Left forelimb (tissue), 1 donor: Measurements from ENCODE around the gene GOLT1A.

Source experiments
- DNase-seq: peaks from one replicate; pipeline ENCODE4 v3.0.0-alpha.2; 2018; ENCODE audit warnings: low spot score

GOLT1A gene

GRCh38 chr1:204155881-204156280 is 57.9 kb downstream of the GOLT1A start:
- DNase-seq: no peak

DNA sequence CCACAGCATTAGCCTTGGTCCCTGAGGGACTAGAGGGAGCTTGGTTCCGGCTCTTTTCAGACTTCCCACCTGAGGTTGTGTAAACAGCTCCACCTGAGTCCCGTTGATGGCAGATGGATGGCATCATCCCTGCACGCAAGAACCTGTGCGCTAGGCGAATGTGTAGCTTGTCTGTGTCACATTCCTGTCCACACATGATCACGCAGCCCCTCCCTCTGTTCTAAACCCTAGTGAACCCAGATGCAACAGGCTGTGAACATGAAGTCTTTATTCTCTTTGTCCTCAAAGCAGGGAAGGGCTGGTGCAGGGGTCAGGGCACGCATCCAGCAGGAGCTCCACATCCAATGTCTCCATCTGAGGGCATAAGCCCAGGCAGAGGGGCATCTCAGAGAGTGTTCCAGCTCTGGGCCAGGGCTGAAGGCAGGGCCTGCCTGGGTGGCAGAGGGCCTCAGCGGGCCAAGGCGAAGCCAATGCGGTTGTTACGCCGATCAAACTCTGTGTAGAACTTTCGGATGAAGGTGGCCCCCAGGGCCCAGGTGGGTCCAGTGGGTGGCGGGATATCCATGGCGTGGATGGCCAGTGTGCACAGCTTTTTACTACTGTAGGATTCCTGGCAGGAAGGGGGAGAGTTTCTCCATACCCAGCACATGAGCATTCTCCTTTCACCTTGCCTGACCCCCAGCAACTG is 59.1 kb downstream of the GOLT1A start:
- DNase-seq: no peak

GRCh38 chr1:204153667-204154066 is 60.1 kb downstream of the GOLT1A start:
- no peak for DNase-seq

DNA sequence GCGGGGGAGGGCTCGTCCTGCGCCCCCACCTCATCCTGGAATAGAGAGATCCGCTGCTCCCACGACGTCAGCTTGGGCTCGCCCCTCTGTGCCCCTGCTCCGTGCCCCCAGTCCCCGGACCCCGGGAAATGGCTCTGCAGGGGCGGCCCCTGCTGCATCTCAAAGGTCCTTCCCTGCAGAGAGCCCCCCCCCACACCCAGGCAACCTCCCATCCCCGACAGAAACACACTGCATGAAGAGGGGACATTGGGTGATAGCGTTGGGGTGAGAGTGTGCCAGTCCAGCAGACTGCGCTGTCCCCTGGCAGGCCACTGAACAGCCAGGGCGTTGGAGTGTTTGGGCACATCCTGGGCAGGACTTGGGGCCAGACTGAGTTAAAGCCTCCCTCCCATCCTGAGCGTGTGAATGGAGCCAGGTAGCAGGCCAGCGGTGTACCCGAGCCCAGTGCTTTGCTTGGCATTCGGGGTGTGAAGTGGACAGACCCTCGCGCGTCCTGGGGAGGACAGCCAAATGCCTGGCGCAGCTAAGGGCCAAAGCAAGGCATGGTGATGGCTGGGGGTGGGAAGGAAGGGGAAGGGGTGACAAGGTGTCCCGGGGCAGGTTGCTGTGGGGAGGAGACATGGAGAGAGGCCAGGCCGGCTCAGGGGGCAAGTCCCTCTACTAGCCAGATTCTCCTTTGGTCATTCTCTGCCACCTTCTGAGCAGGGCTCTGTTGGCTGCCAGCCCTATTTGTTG is 61.3 kb downstream of the GOLT1A start:
- DNase-seq: no peak

- DNase-seq: no peak
Measured at GRCh38 chr1:204151552-204152309, 62.1 kb downstream of the GOLT1A start, which contains the start of gene ETNK2. TSS of gene ETNK2 (minus strand) at chr1:204152044. CDS start at chr1:204151852, 192 bp downstream.

- DNase-seq: no peak
Measured at GRCh38 chr1:204150702-204151551, 62.9 kb downstream of the GOLT1A start.

DNA sequence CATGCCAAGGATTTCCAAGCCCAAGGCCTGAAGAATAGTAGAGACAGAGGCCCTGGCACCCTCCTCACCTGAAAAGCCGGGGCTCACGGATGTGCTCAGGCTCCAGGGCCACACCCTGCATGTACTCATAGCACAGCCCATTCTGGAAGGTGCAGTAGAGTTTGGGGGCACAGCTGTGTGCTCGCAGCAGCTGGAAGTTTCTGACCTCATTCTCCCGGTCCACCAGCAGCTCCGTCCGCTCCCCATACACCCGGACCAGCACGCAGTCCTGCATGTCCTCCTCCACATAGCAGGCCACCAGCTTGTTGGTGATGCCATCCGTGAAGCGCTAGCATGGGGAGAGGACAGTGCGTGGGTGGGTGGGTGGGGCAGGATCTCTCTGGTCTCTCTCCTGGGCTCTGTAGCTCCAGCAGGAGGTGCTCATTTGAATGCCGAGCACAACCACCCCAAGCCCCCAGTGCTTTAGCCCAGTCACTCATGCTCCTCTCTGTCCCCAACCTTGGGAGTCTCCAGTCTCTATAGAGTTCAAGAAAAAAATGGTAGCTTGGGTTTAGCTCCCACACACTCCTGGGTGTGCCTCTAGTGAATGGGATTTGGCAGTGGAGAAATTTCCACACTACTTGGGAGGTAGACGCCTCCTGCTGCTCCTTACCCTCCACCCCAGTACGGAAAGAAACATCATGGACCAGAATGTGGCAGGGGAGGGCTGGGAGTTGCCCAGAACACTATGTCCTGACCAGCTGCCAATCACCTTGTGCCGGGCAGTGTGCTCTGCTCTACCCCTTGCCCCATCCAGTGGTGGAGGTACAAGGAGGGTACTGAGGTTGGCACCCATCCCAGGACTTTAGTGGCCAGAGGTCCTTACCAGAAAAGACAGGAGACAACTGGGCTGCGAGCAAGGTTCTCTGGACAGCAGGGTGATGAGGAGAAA is 63.9 kb downstream of the GOLT1A start:
- no peak for DNase-seq

DNA sequence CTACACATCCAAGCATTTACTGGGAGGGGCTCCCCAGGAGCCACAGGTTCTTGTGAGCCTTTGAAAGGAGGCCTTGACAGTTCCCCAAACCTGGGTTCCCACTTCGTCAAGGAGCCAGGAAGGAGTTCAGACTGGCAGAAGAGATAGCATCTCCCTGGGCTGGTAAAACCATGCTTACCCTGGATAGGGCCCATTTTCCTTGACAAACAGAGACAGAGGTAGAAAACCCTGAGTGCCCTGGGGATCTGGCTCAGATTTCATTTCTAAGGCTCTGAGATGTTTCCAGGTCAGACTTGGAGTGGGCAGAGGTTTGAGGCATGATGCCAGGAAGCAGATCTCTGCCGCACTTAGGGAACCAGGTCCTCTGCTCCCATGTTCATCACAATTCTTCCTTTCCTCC is 64.7 kb downstream of the GOLT1A start:
- DNase-seq: no peak
